GM12872 (cell line): ENCODE results near the gene GSN.

ENCODE experiments used
- CTCF ChIP-seq: IDR thresholded peaks from 3 replicates; pipeline ENCODE4 v1.5.1; 2011; ENCODE audit warnings: low read depth, mild to moderate bottlenecking, low read length, moderate library complexity; ENCODE audit not compliant: insufficient read depth

The GSN gene

GRCh38 chr9:121268851-121269641 lies 1.1 kb downstream of the GSN start:
- no peak for TF ChIP-seq CTCF

- TF ChIP-seq CTCF, result no peak
These were observed 1.8 kb downstream of the GSN start for GRCh38 chr9:121269642-121270254.

GRCh38 chr9:121271368-121272341 lies 3.7 kb downstream of the GSN start:
- no peak for TF ChIP-seq CTCF

- no peak for TF ChIP-seq CTCF
These were observed 4.5 kb downstream of the GSN start for GRCh38 chr9:121272401-121272948.

- no peak for TF ChIP-seq CTCF
These were observed 5.3 kb downstream of the GSN start for GRCh38 chr9:121273064-121273775.

GRCh38 chr9:121274851-121275250 lies 6.9 kb downstream of the GSN start:
- no peak for TF ChIP-seq CTCF
